Measurements from ENCODE around the gene AFG1L. TPM values are rescaled to one million over a fixed set of nuclear protein-coding genes. Genes with fewer than 3 reads are reported as not detected.
"Not testable (repeated sequence)": the region's sequence is repeated elsewhere in the genome, so short reads cannot be mapped to it uniquely, and the experiment has no call there.

AFG1L gene
- total RNA-seq, 1 donor from 2014 or later = 12.6 TPM

DNA sequence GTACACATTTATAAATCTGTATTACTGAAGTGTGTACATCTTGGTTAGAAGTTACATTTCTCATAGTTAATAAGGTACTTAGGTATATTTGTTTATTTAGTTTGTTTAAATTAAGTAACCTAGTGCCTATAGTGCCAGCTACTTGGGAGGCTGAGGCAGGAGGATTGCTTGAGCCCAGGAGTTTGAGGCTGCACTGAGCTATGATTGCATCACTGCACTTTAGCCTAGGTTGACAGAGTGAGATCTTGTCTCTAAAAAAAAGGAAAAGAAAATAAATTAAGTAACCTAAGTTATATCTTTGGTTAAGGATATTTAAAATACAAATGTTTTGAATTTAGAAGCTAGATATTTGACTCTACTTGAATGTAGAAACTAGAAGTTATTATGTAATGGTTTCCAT lies 9.5 kb upstream of the AFG1L start:
- DNase-seq (no peak), ATAC-seq (ENCODE audit: poor library complexity) (no peak)
- intact Hi-C loops (cut with DNase I) = no loop called here

GRCh38 chr6:108286366-108286765 lies 8.5 kb upstream of the AFG1L start:
- intact Hi-C loops (cut with DNase I) = no loop called here
- DNase-seq = no peak
- no peak for ATAC-seq (ENCODE audit: poor library complexity)

GRCh38 chr6:108287373-108287772 lies 7.5 kb upstream of the AFG1L start:
- ATAC-seq (ENCODE audit: poor library complexity) (no peak), DNase-seq (no peak)
- intact Hi-C loops (cut with DNase I) = no loop called here

GRCh38 chr6:108288742-108289141 lies 6.1 kb upstream of the AFG1L start:
- intact Hi-C loops (cut with DNase I) = no loop called here
- ATAC-seq (ENCODE audit: poor library complexity) (no peak), DNase-seq (no peak)

DNA sequence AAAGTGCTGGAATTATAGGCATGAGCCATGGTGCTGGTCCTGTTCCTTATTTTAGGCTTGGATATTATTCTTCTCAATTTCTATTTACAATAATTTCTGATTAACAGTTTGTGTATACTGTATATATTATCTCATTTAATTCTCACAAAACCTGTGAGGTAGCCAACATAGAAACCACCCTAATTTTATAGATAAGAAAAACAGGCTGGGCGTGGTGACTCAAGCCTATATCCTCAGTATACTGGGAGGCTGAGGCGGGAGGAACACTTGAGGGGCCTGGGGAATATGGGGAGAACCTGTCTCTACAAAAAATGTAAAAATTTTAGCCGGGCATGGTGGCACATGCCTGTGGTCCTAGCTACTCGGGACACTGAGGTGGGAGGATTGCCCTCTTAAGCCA lies 3.8 kb upstream of the AFG1L start:
- ATAC-seq (ENCODE audit: poor library complexity) = no peak
- intact Hi-C loops (cut with DNase I) = no loop called here
- DNase-seq = no peak

- intact Hi-C loops (cut with DNase I); ATAC-seq (ENCODE audit: poor library complexity); DNase-seq: not testable (repeated sequence)
Measured at GRCh38 chr6:108292561-108292960, 2.3 kb upstream of the AFG1L start.

GRCh38 chr6:108293527-108294296 lies 1.1 kb upstream of the AFG1L start:
- DNase-seq (no peak), ATAC-seq (ENCODE audit: poor library complexity) (no peak)
- intact Hi-C loops (cut with DNase I) = loop anchor here (2.0 kb wide), 1 partner anchor 33 kb away; the partner anchor contains the start of gene SNX3

DNA sequence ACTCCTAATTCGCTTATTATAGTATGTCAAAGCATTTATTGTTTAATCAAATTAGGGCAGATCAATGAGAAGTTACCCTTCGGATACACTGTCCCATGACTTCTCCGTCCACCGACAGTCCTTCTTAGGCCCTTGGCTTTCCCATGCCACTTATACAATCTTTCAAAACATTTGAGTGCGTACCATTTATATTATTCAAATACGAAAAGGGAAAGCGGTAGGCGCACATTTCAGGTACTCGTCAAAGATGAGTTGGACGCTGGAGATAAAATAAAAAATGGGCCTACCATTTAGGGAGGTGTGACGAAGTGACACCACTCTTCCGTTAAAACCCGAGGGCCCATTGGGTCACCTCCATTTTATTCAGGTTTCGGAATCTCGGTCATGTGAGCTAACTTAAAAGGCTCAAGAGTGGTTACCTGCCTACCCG lies 542 bp upstream of the AFG1L start:
- intact Hi-C loops (cut with DNase I) = loop anchor here (2.0 kb wide), 1 partner anchor 34 kb away; the partner anchor contains the start of gene SNX3
- DNase-seq = no peak
- ATAC-seq (ENCODE audit: poor library complexity) = peak; percentile 64

DNA sequence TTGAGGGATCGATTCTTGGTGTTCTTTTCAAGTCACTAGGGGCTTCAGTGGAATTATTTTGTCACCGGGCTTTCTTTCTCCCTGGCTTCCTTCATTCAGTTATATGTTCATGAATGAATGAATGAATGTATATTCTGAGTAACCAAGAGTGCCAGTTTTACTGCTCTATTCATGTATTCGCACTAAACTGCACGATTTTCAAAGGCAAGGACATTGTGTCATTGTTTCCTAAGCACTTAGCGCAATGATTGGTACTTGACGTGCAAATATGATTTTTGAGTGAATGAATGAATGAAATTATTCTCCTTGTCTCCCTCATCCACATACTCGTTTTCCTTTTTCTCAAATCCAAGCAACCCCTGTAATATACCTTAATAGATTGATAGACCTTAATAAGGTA lies 822 bp downstream of the AFG1L start:
- DNase-seq = no peak
- no peak for ATAC-seq (ENCODE audit: poor library complexity)
- intact Hi-C loops (cut with DNase I) = loop anchor here (2.0 kb wide), 1 partner anchor 35 kb away; the partner anchor contains the start of gene SNX3

- DNase-seq (no peak), ATAC-seq (ENCODE audit: poor library complexity) (no peak)
- intact Hi-C loops (cut with DNase I) = no loop called here
Measured at GRCh38 chr6:108302386-108302785, 7.5 kb downstream of the AFG1L start.

DNA sequence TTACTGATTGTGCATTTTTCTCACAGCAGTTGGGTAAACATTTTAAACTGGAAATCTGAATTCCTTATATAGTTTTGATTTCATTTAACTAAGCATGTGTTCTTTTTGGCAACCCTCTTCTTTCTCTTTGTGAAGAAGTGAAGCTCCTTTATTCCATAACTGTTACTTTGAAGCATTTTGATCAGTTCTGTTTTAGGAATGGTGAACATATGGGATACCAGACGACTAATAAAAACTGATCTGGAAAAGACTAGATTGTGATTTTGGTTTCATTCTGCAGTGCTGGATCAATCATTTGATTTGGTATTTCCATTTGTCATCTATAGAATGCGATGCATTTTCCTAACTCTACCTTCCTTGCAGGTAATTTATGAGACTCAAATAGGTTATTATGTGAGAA lies 9.8 kb downstream of the AFG1L start:
- no peak for DNase-seq
- ATAC-seq (ENCODE audit: poor library complexity) = no peak
- intact Hi-C loops (cut with DNase I) = no loop called here

DNA sequence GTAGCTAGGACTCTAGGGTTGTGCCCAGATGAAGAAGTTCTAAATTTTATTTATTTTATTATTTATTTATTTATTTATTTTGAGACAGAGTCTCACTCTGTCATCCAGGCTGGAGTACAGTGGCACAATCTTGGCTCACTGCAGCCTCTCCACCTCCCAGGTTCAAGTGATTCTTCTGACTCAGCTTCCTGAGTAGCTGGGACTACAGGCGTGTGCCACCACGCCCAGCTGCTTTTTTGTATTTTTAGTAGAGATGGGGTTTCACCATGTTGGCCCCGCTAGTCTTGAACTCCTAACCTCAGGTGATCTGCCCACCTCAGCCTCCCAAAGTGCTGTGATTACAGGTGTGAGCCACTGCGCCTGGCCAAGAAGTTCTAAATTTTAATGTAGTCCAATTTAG lies 13.8 kb downstream of the AFG1L start:
- DNase-seq; ATAC-seq (ENCODE audit: poor library complexity); intact Hi-C loops (cut with DNase I): not testable (repeated sequence)

DNA sequence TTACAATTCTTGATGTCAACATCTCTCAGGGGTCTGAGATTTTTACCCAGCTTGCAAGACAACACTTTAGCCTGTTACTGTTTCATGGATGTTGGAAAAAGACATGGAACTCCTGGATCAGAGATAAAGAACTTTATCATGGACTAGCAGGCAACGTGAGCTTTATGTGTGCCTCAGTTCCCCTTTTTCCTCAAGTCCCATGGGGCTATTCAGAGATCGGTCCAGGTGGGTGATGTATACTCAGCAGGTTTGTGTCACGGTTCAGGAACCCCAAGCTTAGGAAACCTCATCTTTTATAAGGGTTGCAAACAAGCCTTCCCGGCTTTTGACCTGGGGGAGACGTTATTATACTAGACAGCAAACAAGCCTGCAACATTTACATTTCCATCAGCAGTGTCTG lies 15.0 kb downstream of the AFG1L start:
- ATAC-seq (ENCODE audit: poor library complexity) = no peak
- intact Hi-C loops (cut with DNase I) = no loop called here

DNA sequence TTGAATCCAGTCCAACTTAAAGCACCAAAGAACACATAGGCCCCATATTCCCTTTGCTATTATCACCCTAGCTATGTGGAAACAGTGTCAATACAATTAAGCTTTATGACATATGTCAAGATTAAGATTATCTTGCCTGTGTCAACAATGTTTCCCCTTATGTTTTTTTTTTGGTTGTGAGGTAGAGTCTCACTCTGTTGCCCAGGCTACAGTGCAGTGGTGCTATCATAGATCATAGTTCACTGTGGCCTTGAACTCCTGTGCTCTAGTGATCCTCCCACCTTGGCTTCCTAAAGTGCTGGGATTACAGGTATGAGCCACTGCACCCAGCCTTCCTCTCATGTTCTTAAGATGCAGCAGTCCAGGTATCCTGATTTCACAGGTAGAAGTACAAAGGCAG lies 17.8 kb downstream of the AFG1L start:
- no peak for ATAC-seq (ENCODE audit: poor library complexity)
- no peak for DNase-seq
- intact Hi-C loops (cut with DNase I) = no loop called here

More for the DNA sequence above, 15.0 kb downstream of the AFG1L start:
- DNase-seq = no peak

- DNase-seq (no peak), ATAC-seq (ENCODE audit: poor library complexity) (no peak)
- intact Hi-C loops (cut with DNase I) = no loop called here
Measured at GRCh38 chr6:108321253-108321747, 26.4 kb downstream of the AFG1L start.

DNA sequence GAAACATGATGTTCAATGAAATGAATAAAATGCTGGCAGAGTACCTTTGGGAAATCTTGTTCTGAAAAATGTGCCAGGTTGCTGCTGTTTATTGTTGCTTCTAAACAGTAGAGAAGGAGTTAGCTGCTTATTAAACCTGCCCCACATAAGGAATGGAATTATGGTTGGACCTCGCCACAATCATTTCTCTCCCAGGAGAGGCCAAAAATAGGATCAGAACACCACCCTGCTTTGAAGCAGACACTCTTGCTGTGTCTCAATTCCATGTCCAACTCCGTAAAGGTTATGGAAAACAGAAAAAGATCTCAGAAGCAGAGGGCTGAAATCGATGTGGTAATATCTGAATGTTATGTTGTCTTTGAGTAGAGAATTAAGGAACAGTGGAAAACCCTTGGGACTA lies 27.9 kb downstream of the AFG1L start:
- DNase-seq = no peak
- ATAC-seq (ENCODE audit: poor library complexity) = peak; percentile 65
- intact Hi-C loops (cut with DNase I) = no loop called here

DNA sequence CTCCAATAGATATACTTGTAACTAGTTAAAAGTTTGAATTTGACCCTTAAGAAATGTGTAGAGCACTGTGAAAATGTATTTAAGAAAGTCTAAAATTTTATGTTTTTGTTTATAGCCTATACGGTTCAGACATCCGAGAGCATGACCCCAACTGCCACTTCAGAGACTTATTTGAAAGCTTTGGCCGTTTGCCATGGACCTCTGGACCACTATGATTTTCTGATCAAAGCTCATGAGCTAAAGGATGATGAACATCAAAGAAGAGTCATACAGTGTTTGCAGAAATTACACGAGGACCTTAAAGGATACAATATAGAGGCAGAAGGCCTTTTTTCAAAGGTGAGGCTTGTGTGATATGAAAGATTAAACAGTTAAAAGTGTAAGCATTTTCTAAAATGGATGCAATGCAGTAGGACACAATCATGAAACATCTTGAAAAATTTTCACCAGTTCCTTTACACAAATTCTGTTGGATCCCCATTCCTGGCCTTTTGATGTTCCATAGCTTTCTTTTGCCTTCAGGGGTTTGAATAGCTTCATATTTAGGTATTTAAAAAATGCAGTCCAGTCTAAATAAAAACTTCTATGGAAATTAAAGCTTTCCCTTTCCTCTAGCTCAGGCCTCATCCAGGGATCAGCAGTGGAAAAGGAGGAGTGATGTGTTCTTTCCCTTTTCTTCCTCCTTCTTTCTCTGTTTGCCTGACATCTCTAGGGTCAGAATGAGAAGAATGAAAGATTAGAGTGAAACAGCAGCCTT lies 29.0 kb downstream of the AFG1L start:
- ATAC-seq (ENCODE audit: poor library complexity) (no peak), DNase-seq (no peak)
- intact Hi-C loops (cut with DNase I) = no loop called here

DNA sequence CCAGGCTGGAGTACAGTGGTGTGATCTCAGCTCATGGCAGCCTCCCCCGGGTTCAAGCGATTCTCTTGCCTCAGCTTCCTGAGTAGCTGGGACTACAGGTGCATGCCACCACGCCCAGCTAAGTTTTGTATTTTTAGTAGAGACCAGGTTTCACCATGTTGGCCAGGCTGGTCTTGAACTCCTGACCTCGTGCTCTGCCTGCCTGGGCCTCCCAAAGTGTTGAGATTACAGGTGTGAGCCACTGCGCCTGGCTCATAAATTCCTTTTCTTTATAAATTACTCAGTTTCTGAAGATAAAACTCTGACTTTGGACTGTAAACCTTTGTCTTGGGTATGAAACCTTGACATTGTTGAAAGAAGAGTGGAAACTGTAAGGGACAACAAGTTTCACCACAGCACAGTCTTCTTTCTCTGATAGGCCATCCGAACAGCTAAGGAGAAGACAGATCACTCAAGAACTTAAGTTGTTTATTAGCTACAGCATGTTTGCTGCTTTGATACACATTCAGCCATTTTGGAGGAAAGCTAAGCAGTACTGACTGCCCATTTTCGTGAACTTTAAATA lies 35.4 kb downstream of the AFG1L start:
- DNase-seq; intact Hi-C loops (cut with DNase I); ATAC-seq (ENCODE audit: poor library complexity): not testable (repeated sequence)

GRCh38 chr6:108330806-108331205 lies 36.0 kb downstream of the AFG1L start:
- DNase-seq = no peak
- intact Hi-C loops (cut with DNase I) = no loop called here
- ATAC-seq (ENCODE audit: poor library complexity) = no peak

Data from Right ventricle myocardium superior (tissue), 1 donor.